ENCODE measurements around the gene NR2F2.
"Not testable (repeated sequence)": the region's sequence is repeated elsewhere in the genome, so short reads cannot be mapped to it uniquely, and the experiment has no call there.

NR2F2 gene

DNA sequence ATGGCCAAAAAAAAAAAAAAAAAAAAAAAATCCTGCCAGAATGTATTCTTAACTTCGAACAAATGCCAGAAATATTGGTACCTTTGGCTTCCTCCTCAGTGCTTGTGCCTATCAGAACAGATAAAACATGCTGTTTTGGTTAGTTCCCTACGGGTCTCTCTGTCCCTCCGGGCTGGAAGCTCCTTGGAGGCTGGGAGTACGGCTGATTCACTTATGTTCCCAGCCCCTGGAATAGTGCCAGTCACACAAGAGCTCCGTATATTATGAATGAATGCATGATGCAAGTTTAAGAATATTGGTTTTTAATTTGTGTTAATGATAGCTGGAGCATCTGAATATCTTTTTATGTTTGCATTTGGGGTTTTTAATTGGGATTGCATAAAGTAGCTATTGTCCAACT lies 44.0 kb downstream of the NR2F2 start:
- H3K4me1 ChIP-seq (ENCODE audit: control insufficient read depth, insufficient read depth, low read length, poor library complexity, severe bottlenecking) = no peaks in the 10 kb centered on the region
- no peaks in the 10 kb centered on the region for H3K36me3 ChIP-seq (ENCODE audit: control insufficient read depth, insufficient read depth, low read length)
- no peaks in the 10 kb centered on the region for H3K27me3 ChIP-seq (replicated peaks; ENCODE audit: control insufficient read depth, insufficient read depth, low read length, poor library complexity, severe bottlenecking)
- DNase-seq = no peak
- no peaks in the 10 kb centered on the region for H3K9me3 ChIP-seq (ENCODE audit: control insufficient read depth, low read length)
- no peak overlapping the region for H3K27ac ChIP-seq (ENCODE audit: insufficient read depth, low read length, poor library complexity, severe bottlenecking)
- H3K4me3 ChIP-seq (ENCODE audit: insufficient read depth, low read depth, low read length, poor library complexity, severe bottlenecking) = no peak overlapping the region

DNA sequence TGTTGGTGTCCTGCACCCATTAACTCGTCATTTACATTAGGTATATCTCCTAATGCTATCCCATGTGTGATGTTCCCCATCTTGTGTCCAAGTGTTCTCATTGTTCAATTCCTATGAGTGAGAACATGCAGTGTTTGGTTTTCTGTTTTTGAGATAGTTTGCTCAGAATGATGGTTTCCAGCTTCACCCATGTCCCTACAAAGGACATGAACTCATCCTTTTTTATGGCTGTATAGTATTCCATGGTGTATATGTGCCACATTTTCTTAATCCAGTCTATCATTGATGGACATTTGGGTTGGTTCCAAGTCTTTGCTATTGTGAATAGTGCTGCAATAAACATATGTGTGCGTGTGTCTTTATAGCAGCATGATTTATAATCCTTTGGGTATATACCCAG lies 49.1 kb downstream of the NR2F2 start:
- DNase-seq; H3K4me3 ChIP-seq (ENCODE audit: insufficient read depth, low read depth, low read length, poor library complexity, severe bottlenecking); H3K36me3 ChIP-seq (ENCODE audit: control insufficient read depth, insufficient read depth, low read length); H3K27ac ChIP-seq (ENCODE audit: insufficient read depth, low read length, poor library complexity, severe bottlenecking); H3K4me1 ChIP-seq (ENCODE audit: control insufficient read depth, insufficient read depth, low read length, poor library complexity, severe bottlenecking); H3K9me3 ChIP-seq (ENCODE audit: control insufficient read depth, low read length); H3K27me3 ChIP-seq (replicated peaks; ENCODE audit: control insufficient read depth, insufficient read depth, low read length, poor library complexity, severe bottlenecking): not testable (repeated sequence)

DNA sequence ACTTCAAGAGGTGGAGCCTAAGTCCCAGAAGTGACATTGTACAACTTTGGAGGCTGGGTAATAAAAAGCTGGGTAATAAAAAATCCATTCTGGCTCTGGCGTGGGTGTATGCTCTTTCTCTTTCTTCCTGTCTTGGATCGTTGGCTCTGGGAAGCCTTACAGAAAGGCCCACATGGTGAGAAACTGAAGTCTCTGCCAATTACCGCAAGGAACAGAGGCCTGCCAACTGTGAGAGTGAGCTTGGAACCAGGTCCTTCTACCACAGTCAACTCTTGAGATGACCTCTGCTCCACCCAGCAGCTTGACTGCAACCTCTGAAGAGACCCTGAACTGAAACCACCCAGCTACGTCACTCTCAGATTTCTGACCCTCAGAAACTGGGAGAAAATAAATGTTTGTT lies 51.0 kb downstream of the NR2F2 start:
- no peak for DNase-seq

GRCh38 chr15:96385195-96385594 lies 54.7 kb downstream of the NR2F2 start:
- no peak for DNase-seq
- no peaks in the 10 kb centered on the region for H3K9me3 ChIP-seq (ENCODE audit: control insufficient read depth, low read length)
- H3K36me3 ChIP-seq (ENCODE audit: control insufficient read depth, insufficient read depth, low read length) = no peaks in the 10 kb centered on the region
- H3K27ac ChIP-seq (ENCODE audit: insufficient read depth, low read length, poor library complexity, severe bottlenecking) = no peak overlapping the region
- no peaks in the 10 kb centered on the region for H3K27me3 ChIP-seq (replicated peaks; ENCODE audit: control insufficient read depth, insufficient read depth, low read length, poor library complexity, severe bottlenecking)
- no peaks in the 10 kb centered on the region for H3K4me1 ChIP-seq (ENCODE audit: control insufficient read depth, insufficient read depth, low read length, poor library complexity, severe bottlenecking)
- no peak overlapping the region for H3K4me3 ChIP-seq (ENCODE audit: insufficient read depth, low read depth, low read length, poor library complexity, severe bottlenecking)

More for the DNA sequence above, 51.0 kb downstream of the NR2F2 start:
- Histone ChIP-seq H3K27ac (ENCODE audit: insufficient read depth, low read length, poor library complexity, severe bottlenecking) (no peak overlapping the region), H3K9me3 (ENCODE audit: control insufficient read depth, low read length) (no peaks in the 10 kb centered on the region), H3K36me3 (ENCODE audit: control insufficient read depth, insufficient read depth, low read length) (no peaks in the 10 kb centered on the region), H3K27me3 (replicated peaks; ENCODE audit: control insufficient read depth, insufficient read depth, low read length, poor library complexity, severe bottlenecking) (no peaks in the 10 kb centered on the region), H3K4me1 (ENCODE audit: control insufficient read depth, insufficient read depth, low read length, poor library complexity, severe bottlenecking) (no peaks in the 10 kb centered on the region), H3K4me3 (ENCODE audit: insufficient read depth, low read depth, low read length, poor library complexity, severe bottlenecking) (no peak overlapping the region)

DNA sequence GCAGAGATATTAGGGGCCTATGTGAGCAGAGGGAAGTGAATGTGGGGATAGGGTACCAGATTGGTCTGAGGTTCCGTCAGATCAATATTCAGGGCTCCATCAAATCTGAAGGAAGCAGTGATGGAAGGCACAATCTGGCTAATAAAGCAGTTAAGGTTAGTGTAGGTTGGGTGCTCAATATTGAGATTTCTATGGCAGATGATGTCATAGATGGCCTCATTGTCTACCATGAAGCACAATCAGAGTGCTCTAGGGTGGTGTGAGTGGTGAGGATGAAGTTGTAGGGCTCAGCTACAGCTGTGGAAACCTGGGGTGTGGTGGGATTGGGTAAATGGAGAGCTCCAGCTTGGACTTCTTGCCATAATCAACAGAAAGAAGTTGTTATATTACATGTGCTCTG lies 58.2 kb downstream of the NR2F2 start:
- DNase-seq = no peak
- Histone ChIP-seq H3K27ac (ENCODE audit: insufficient read depth, low read length, poor library complexity, severe bottlenecking) (no peak overlapping the region), H3K4me3 (ENCODE audit: insufficient read depth, low read depth, low read length, poor library complexity, severe bottlenecking) (no peak overlapping the region)

More for the DNA sequence above, 58.2 kb downstream of the NR2F2 start:
- Histone ChIP-seq H3K9me3 (ENCODE audit: control insufficient read depth, low read length) (no peaks in the 10 kb centered on the region), H3K27me3 (replicated peaks; ENCODE audit: control insufficient read depth, insufficient read depth, low read length, poor library complexity, severe bottlenecking) (no peaks in the 10 kb centered on the region), H3K4me1 (ENCODE audit: control insufficient read depth, insufficient read depth, low read length, poor library complexity, severe bottlenecking) (no peaks in the 10 kb centered on the region), H3K36me3 (ENCODE audit: control insufficient read depth, insufficient read depth, low read length) (no peaks in the 10 kb centered on the region)

All from effector memory CD4-positive, alpha-beta T cell (primary cell).